ENCODE data around the gene FHIT.
A peak's percentile ranks its signal among the peaks of the same experiment; 100 is the strongest.

The FHIT gene

GRCh38 chr3:61168286-61168685, 83.0 kb downstream of the FHIT start:
- no peak for DNase-seq

- DNase-seq = no peak
These were observed 88.3 kb downstream of the FHIT start for GRCh38 chr3:61162965-61163364.

GRCh38 chr3:61158667-61159066, 92.6 kb downstream of the FHIT start:
- DNase-seq = peak; percentile 33

GRCh38 chr3:61158216-61158615, 93.0 kb downstream of the FHIT start:
- DNase-seq = peak; percentile 82

GRCh38 chr3:61157414-61157813, 93.8 kb downstream of the FHIT start:
- DNase-seq = no peak

GRCh38 chr3:61155701-61156292, 95.5 kb downstream of the FHIT start:
- no peak for DNase-seq

GRCh38 chr3:61154457-61155198, 96.6 kb downstream of the FHIT start:
- no peak for DNase-seq

- no peak for DNase-seq
These were observed 99.2 kb downstream of the FHIT start for GRCh38 chr3:61152071-61152470.

GRCh38 chr3:61149236-61149635, 102.0 kb downstream of the FHIT start:
- no peak for DNase-seq

GRCh38 chr3:61146010-61146890, 105.0 kb downstream of the FHIT start:
- DNase-seq = peak; percentile 1

- DNase-seq = peak; percentile 42
These were observed 109.6 kb downstream of the FHIT start for GRCh38 chr3:61141697-61142096.

GRCh38 chr3:61141227-61141626, 110.0 kb downstream of the FHIT start:
- peak; percentile 18 for DNase-seq

GRCh38 chr3:61139686-61140085, 111.6 kb downstream of the FHIT start:
- no peak for DNase-seq

GRCh38 chr3:61138401-61138800, 112.9 kb downstream of the FHIT start:
- DNase-seq = no peak

- DNase-seq = no peak
These were observed 115.1 kb downstream of the FHIT start for GRCh38 chr3:61136191-61136590.

GRCh38 chr3:61134532-61134931, 116.7 kb downstream of the FHIT start:
- no peak for DNase-seq

GRCh38 chr3:61132062-61132461, 119.2 kb downstream of the FHIT start:
- DNase-seq = no peak

GRCh38 chr3:61118830-61119229, 132.4 kb downstream of the FHIT start:
- DNase-seq = peak; percentile 64

- DNase-seq = peak; percentile 62
These were observed 134.0 kb downstream of the FHIT start for GRCh38 chr3:61117045-61117898.

- DNase-seq = no peak
These were observed 136.8 kb downstream of the FHIT start for GRCh38 chr3:61114316-61114953.

- DNase-seq = no peak
These were observed 139.4 kb downstream of the FHIT start for GRCh38 chr3:61111825-61112224.

- DNase-seq = no peak
These were observed 140.7 kb downstream of the FHIT start for GRCh38 chr3:61110576-61110975.

Measured in NCI-H146 (cell line).